ENCODE results near the gene ANKRD11. TPM values are rescaled to one million over a fixed set of nuclear protein-coding genes. Genes with fewer than 3 reads are reported as not detected.

The ANKRD11 gene
- total and polyA plus RNA-seq, 2 donors (not counting 3 experiments of a cell fraction or from before 2014, with no cell fraction given) = 55.8 to 191 TPM

GRCh38 chr16:89317101-89317671 is 173.2 kb downstream of the ANKRD11 start:
- peaks cover 88% of the 10 kb centered on the region for H3K79me2 ChIP-seq (ENCODE audit: control insufficient read depth, insufficient read depth, low read length)
- H3K4me2 ChIP-seq (ENCODE audit: insufficient read depth, low read length) = peak overlapping the region; percentile 16
- intact Hi-C loops (cut with micrococcal nuclease) = loop anchor here (5.0 kb wide), 1 partner anchor 170 kb away; no protein-coding TSS in a partner anchor
- H3K27me3 ChIP-seq (ENCODE audit: control insufficient read depth in 2 of 2, insufficient read depth in 2 of 2, low read length in 2 of 2) = no peaks in the 10 kb centered on the region
- ChIA-PET CTCF (interaction anchor here (0.9 to 2.4 kb wide), 4 partner anchors 9 to 24 kb away, joined by 3 to 8 read pairs (median 6); no protein-coding TSS in a partner anchor), POLR2A (interaction anchor here (0.6 kb wide), 1 partner anchor 33 kb away, joined by 4 read pairs; no protein-coding TSS in a partner anchor)
- FAIRE-seq = no peak
- no peaks in the 10 kb centered on the region for H3K9me3 ChIP-seq (replicated peaks; ENCODE audit: control insufficient read depth, insufficient read depth, low read length)
- no peak for DNase-seq (ENCODE audit: low read depth, low spot score)
- H2AFZ ChIP-seq (ENCODE audit: low read depth, low read length) = no peak overlapping the region
- no peaks in the 10 kb centered on the region for H3K9me1 ChIP-seq (replicated peaks; ENCODE audit: control insufficient read depth, extremely low read depth, insufficient read depth, low read length)
- no peak overlapping the region for H3K4me3 ChIP-seq (replicated peaks in 1 of 3; ENCODE audit: insufficient read depth in 1 of 3, low read depth in 1 of 3, low read length in 3 of 3)
- peaks cover 75% of the 10 kb centered on the region for H3K4me1 ChIP-seq (ENCODE audit: control insufficient read depth, extremely low read depth, insufficient read depth, low read length)
- H3K36me3 ChIP-seq (ENCODE audit: control insufficient read depth in 2 of 2, extremely low read depth in 1 of 2, insufficient read depth in 2 of 2, low read length in 2 of 2) = peaks cover 0 to 9% of the 10 kb centered on the region in 2 experiments
- peak overlapping the region; percentile 77 for H3K27ac ChIP-seq (ENCODE audit: insufficient read depth, low read depth, low read length)
- no peaks in the 10 kb centered on the region for H4K20me1 ChIP-seq (replicated peaks; ENCODE audit: control insufficient read depth, extremely low read depth, insufficient read depth, low read length)
- TF ChIP-seq GATA2 (IDR thresholded peaks at IDR 0.05; ENCODE audit: insufficient read depth, insufficient read length, low read depth, low read length) (no peak), EZH2 (IDR thresholded peaks at IDR 0.05; ENCODE audit: borderline replicate concordance, low read depth, low read length, severe bottlenecking) (no peak), MYC (IDR thresholded peaks at IDR 0.05; ENCODE audit: low read depth, low read length) (no peak)
- dilution Hi-C loops (cut with MboI; ENCODE audit: extremely low pct_ligation_motif_present, low sequenced_read_pairs) = no loop called here
- BruUV-seq (replicated peaks) = no TSS peak
- H3K9ac ChIP-seq (replicated peaks; ENCODE audit: extremely low read depth, insufficient read depth, low read length) = peak overlapping the region; percentile 49

- peak overlapping the region; percentile 16 for H3K4me2 ChIP-seq (ENCODE audit: insufficient read depth, low read length)
- H2AFZ ChIP-seq (ENCODE audit: low read depth, low read length) = no peak overlapping the region
- TSS peak; percentile 19 for BruUV-seq (replicated peaks)
- H3K36me3 ChIP-seq (ENCODE audit: control insufficient read depth in 2 of 2, extremely low read depth in 1 of 2, insufficient read depth in 2 of 2, low read length in 2 of 2) = peaks cover 0 to 9% of the 10 kb centered on the region in 2 experiments
- H3K4me3 ChIP-seq (replicated peaks in 1 of 3; ENCODE audit: insufficient read depth in 1 of 3, low read depth in 1 of 3, low read length in 3 of 3) = no peak overlapping the region
- intact Hi-C loops (cut with micrococcal nuclease) (loop anchor here (1.0 to 5.0 kb wide), 5 partner anchors 14 to 192 kb away; partner anchors contain the start of gene SPG7), dilution Hi-C loops (cut with MboI; ENCODE audit: extremely low pct_ligation_motif_present, low sequenced_read_pairs) (no loop called here)
- no peak for DNase-seq (ENCODE audit: low read depth, low spot score)
- H3K9me3 ChIP-seq (replicated peaks; ENCODE audit: control insufficient read depth, insufficient read depth, low read length) = no peaks in the 10 kb centered on the region
- FAIRE-seq = no peak
- H3K9me1 ChIP-seq (replicated peaks; ENCODE audit: control insufficient read depth, extremely low read depth, insufficient read depth, low read length) = no peaks in the 10 kb centered on the region
- POLR2A ChIA-PET = interaction anchor here (0.6 kb wide), 1 partner anchor 33 kb away, joined by 4 read pairs; no protein-coding TSS in a partner anchor
- no peaks in the 10 kb centered on the region for H4K20me1 ChIP-seq (replicated peaks; ENCODE audit: control insufficient read depth, extremely low read depth, insufficient read depth, low read length)
- H3K4me1 ChIP-seq (ENCODE audit: control insufficient read depth, extremely low read depth, insufficient read depth, low read length) = peaks cover 70% of the 10 kb centered on the region
- no peaks in the 10 kb centered on the region for H3K27me3 ChIP-seq (ENCODE audit: control insufficient read depth in 2 of 2, insufficient read depth in 2 of 2, low read length in 2 of 2)
- peak overlapping the region; percentile 49 for H3K9ac ChIP-seq (replicated peaks; ENCODE audit: extremely low read depth, insufficient read depth, low read length)
- H3K79me2 ChIP-seq (ENCODE audit: control insufficient read depth, insufficient read depth, low read length) = peaks cover 88% of the 10 kb centered on the region
- TF ChIP-seq CTCF (IDR thresholded peaks at IDR 0.05; ENCODE audit: extremely low read depth in 1 of 2, insufficient read depth in 1 of 2, low read depth in 1 of 2, low read length in 2 of 2) = no peak
- no peak for TF ChIP-seq GATA2 (IDR thresholded peaks at IDR 0.05; ENCODE audit: insufficient read depth, insufficient read length, low read depth, low read length)
- TF ChIP-seq EZH2 (IDR thresholded peaks at IDR 0.05; ENCODE audit: borderline replicate concordance, low read depth, low read length, severe bottlenecking) = no peak
- no peak for TF ChIP-seq JUN (IDR thresholded peaks at IDR 0.05; ENCODE audit: borderline replicate concordance, insufficient read depth, insufficient read length, low read depth)
- no peak for TF ChIP-seq MYC (IDR thresholded peaks at IDR 0.05; ENCODE audit: low read depth, low read length)
- no peak for TF ChIP-seq MAX (IDR thresholded peaks at IDR 0.05; ENCODE audit: insufficient read depth, insufficient read length)
- TF ChIP-seq FOS (IDR thresholded peaks at IDR 0.05; ENCODE audit: borderline replicate concordance, insufficient read depth, low read length) = no peak
- no peak for TF ChIP-seq POLR2AphosphoS5 (IDR thresholded peaks at IDR 0.05; ENCODE audit: insufficient read depth, low read depth, low read length)
- no peak for TF ChIP-seq POLR2A (IDR thresholded peaks at IDR 0.05; ENCODE audit: low read depth, low read length)
- peak overlapping the region; percentile 77 for H3K27ac ChIP-seq (ENCODE audit: insufficient read depth, low read depth, low read length)
- CTCF ChIA-PET = interaction anchor here (1.0 to 2.4 kb wide), 5 partner anchors 9 to 192 kb away, joined by 3 to 8 read pairs (median 5); no protein-coding TSS in a partner anchor
Measured at GRCh38 chr16:89316701-89317100, 173.7 kb downstream of the ANKRD11 start.
